ENCODE results near the gene KRTAP5-10.
"Not testable (repeated sequence)": the region's sequence is repeated elsewhere in the genome, so short reads cannot be mapped to it uniquely, and the experiment has no call there.

The KRTAP5-10 gene

DNA sequence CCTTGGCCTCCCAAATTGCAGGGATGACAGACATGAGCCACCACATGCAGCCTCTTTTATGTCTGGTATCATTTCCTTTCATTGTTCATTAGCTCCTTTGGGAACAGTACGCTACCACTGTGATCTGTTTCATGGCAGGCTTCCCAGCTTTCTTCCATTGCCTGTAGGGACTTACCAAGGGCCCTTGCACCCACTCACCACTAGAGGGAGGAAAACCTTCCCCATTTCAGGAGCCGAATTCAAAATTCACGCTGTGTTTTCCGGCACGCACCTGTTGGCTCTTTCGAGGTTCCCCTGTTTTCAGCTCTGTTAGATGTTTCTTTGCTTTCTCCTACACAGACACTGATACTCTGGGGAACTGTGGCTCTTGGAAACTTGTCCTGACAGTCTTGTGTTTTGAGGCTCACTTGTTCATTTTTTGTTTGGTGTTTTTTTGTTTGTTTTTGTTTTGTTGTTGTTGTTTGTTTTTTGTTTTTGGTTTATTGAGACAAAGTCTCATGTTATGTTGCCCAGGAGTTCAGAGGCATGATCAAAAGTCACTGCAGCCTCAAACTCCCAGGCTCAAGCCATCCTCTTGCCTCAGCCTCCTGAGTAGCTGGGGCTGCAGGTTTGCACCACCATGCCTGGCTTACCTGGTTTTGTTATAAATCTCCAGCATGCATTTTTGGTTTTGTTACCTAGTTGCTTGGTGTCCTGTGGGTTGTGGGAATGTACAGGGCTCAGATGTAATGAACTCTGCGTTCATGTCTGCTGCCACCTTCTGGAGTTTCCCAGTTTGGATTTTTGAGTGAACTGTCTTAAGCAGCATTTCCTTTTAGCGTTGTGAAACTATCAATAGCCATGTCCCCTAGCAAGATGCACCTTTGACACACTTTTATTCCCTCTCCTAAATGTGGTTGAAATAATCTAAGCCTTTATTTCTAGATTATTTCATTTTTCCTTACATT lies 15.0 kb downstream of the KRTAP5-10 start:
- H3K4me3 ChIP-seq (ENCODE audit: low read depth, low read length), result no peak overlapping the region
- DNase-seq (ENCODE audit: low read depth), result no peak
- TF ChIP-seq, protein P1, sequence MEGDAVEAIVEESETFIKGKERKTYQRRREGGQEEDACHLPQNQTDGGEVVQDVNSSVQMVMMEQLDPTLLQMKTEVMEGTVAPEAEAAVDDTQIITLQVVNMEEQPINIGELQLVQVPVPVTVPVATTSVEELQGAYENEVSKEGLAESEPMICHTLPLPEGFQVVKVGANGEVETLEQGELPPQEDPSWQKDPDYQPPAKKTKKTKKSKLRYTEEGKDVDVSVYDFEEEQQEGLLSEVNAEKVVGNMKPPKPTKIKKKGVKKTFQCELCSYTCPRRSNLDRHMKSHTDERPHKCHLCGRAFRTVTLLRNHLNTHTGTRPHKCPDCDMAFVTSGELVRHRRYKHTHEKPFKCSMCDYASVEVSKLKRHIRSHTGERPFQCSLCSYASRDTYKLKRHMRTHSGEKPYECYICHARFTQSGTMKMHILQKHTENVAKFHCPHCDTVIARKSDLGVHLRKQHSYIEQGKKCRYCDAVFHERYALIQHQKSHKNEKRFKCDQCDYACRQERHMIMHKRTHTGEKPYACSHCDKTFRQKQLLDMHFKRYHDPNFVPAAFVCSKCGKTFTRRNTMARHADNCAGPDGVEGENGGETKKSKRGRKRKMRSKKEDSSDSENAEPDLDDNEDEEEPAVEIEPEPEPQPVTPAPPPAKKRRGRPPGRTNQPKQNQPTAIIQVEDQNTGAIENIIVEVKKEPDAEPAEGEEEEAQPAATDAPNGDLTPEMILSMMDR (IDR thresholded peaks at IDR 0.05; ENCODE audit: low read depth, low read length, missing control alignments), result peak; percentile 92

DNA sequence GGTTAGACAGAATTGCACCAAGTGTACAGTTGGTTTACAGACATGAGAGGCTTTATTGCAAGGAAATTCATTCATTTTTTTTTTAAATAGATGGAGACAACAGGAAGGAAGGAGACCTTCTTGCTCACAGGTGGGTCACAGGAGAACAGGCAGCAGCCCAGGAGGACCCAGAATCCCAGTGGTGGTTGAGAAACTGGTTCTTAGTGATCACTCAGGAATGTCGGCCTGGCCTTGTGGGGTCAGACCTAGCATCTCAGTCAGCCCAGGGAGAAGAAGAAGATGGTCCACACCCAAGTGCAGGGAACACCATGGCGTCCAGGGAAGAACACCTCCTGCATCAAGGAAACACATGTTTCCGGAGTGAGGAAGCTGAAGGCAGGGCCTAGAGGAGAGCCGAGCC lies 16.5 kb downstream of the KRTAP5-10 start:
- TF ChIP-seq, protein P1 (IDR thresholded peaks at IDR 0.05; ENCODE audit: low read depth, low read length, missing control alignments), result no peak
- no peak overlapping the region for H3K4me3 ChIP-seq (ENCODE audit: low read depth, low read length)
- no peak for DNase-seq (ENCODE audit: low read depth)

DNA sequence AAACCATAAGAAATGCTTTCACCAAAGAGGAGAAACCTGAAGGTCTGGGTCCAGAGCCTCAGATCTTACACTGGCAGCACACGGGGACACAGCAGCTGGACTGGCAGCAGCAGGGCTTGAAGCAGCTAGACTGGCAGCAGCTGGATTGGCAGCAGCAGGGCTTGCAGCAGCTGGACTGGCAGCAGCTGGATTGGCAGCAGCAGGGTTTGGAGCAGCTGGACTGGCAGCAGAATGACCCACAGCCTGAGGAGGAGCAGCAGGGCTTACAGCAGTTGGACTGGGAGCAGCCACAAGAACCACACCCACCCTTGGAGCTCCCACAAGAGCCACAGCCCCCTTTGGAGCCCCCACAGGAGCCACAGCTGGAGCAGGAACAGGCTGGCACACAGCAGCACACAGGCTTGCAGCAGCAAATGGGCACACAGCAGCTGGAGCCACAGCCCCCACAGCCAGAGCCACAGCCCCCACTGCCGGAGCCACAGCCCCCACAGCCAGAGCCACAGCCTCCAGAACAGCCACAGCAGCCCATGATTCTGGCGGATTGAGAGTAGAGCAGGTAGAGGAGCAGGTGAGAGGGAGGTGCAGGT lies 17.0 kb downstream of the KRTAP5-10 start, which contains the start of gene KRTAP5-11:
TSS of gene KRTAP5-11 (minus strand) at position 567 of the 587 bp plus-strand sequence. CDS start at position 529, 38 bp downstream.
- no peak for DNase-seq (ENCODE audit: low read depth)
- TF ChIP-seq, protein P1 (IDR thresholded peaks at IDR 0.05; ENCODE audit: low read depth, low read length, missing control alignments), result no peak

DNA sequence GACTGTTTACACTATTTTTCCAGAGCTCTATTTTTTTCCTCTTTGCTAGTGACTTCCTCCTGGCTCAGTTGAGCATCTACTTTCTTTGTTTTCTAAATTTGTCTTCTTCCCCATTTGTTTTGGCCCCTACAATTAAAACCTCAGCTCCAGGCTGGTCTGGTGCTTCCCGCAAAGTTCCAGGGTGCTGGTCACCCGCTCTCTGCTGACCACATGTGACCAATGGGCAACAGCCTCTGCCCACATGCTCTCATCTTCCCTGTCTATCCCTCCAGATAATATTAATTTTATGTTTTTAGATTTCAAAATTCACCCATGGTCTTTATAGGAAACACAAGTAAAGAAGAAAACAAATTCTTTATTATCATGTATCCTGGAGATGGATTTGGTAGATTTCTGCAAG lies 17.6 kb downstream of the KRTAP5-10 start:
- not testable (repeated sequence) for H3K4me3 ChIP-seq (ENCODE audit: low read depth, low read length); DNase-seq (ENCODE audit: low read depth)

More for the DNA sequence above, 17.0 kb downstream of the KRTAP5-10 start, which contains the start of gene KRTAP5-11:
- H3K4me3 ChIP-seq (ENCODE audit: low read depth, low read length), result no peak within 1 kb of the TSS

DNA sequence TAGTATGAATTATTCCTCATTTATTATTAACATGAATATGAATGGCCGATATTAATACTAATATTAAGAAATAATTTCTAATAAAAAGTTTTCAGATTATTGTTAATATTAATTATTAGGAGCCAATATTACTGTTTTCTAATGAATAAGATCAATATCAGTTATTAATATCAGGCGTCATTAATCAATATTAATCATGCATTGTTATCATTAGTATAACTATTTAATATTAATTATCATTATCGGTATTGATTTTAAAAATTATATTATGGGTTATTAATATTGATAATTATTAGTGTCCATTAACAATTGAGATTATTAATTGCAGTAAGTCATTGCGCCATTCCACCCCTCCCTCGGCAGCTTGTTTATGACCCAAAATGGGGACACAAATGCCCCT lies 20.3 kb downstream of the KRTAP5-10 start:
- not testable (repeated sequence) for H3K4me3 ChIP-seq (ENCODE audit: low read depth, low read length); DNase-seq (ENCODE audit: low read depth)

DNA sequence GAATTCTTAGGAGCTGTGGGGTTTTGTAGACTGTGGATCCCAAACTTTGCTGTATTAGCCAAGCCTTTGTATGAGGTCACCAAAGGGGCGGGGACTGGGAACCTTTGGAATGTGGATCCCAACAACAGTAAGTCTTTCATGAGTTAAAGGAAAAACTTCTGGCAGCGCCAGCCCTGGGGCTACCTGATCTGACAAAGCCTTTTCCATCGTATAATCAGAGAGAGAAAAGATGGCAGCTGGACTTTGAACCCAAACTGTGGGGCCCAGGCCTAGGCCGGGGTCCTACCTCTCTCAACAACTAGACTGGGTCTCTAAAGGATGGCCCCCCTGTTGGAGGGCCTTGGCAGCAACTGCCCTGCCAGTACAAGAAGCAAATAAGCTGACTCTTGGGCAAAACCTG lies 23.0 kb downstream of the KRTAP5-10 start:
- H3K4me3 ChIP-seq (ENCODE audit: low read depth, low read length); DNase-seq (ENCODE audit: low read depth): not testable (repeated sequence)

DNA sequence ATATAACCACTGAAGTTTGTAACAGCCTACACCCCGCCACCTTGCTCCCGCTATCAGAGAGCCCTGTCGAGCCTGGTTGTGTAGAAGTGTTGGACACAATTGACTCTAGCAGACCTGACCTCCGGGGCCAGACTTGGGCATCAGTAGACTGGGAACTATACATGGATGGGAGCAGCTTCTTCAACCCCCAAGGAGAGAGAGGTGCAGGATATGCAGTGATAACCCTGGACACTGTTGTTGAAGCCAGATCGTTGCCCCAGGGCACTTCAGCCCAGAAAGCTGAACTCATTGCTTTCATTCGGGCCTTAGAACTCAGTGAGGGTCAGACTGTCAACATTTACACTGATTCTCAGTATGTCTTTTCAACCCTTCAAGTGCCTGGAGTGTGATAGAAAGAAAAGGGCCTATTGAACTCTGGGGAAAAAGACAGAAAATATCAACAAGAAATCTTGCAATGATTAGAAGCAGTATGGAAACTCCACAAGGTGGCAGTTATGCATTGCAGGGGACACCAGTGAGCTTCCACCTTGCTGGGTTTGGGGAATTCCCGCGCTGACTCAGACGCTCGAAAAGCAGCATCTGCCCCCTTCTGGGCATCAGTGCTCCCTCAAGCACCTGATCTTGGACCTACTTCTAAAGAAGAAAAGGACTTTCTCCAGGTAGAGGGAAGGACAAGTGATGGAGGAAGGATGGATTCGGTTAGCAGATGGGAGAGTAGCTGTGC lies 23.6 kb downstream of the KRTAP5-10 start:
- H3K4me3 ChIP-seq (ENCODE audit: low read depth, low read length), result not testable (repeated sequence)
- DNase-seq (ENCODE audit: low read depth), result peak; percentile 30

DNA sequence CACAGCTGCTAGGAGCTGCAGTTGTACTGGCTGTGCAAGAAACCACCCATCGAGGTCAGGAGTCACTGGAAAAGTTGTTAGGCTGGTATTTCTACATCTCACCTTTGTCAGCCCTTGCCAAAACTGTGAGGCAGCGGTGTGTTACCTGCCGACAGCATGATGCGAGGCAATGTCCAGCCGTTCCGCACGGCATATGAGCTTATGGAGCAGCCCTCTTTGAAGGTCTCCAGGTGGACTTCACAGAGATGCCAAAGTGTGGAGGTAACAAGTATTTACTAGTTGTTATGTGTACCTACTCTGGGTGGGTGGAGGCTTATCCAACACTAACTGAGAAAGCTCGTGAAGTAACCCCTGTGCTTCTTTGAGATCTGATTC lies 24.2 kb downstream of the KRTAP5-10 start:
- not testable (repeated sequence) for DNase-seq (ENCODE audit: low read depth); H3K4me3 ChIP-seq (ENCODE audit: low read depth, low read length)

More for the DNA sequence above, 23.6 kb downstream of the KRTAP5-10 start:
- TF ChIP-seq, protein P1 (IDR thresholded peaks at IDR 0.05; ENCODE audit: low read depth, low read length, missing control alignments), result peak; percentile 30

DNA sequence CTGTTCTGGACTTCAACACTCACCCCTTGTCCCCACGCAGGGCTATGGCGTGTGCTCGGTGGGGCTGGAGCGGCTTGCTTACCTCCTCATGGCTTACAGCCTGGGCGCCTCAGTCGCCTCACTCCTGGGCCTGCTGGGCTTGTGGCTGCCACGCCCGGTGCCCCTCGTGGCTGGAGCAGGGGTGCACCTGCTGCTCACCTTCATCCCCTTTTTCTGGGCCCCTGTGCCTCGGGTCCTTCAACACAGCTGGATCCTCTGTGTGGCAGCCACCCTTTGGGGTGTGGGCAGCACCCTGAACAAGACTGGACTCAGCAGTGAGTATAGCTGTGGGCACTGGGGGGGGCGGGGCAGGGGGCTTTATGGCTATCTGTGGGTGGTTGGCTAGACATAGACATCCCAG lies 37.9 kb downstream of the KRTAP5-10 start:
- not testable (repeated sequence) for DNase-seq (ENCODE audit: low read depth); H3K4me3 ChIP-seq (ENCODE audit: low read depth, low read length)
